IPS DF 4.7 (cell line): ENCODE results near the gene CMTM2.
"Not testable (repeated sequence)": the region's sequence is repeated elsewhere in the genome, so short reads cannot be mapped to it uniquely, and the experiment has no call there.

Experiments used
- DNase-seq: peaks from one replicate; pipeline ENCODE4 v3.0.0-alpha.2; 2013; ENCODE audit warnings: low spot score; ENCODE audit errors: extremely low read depth

Gene CMTM2

DNA sequence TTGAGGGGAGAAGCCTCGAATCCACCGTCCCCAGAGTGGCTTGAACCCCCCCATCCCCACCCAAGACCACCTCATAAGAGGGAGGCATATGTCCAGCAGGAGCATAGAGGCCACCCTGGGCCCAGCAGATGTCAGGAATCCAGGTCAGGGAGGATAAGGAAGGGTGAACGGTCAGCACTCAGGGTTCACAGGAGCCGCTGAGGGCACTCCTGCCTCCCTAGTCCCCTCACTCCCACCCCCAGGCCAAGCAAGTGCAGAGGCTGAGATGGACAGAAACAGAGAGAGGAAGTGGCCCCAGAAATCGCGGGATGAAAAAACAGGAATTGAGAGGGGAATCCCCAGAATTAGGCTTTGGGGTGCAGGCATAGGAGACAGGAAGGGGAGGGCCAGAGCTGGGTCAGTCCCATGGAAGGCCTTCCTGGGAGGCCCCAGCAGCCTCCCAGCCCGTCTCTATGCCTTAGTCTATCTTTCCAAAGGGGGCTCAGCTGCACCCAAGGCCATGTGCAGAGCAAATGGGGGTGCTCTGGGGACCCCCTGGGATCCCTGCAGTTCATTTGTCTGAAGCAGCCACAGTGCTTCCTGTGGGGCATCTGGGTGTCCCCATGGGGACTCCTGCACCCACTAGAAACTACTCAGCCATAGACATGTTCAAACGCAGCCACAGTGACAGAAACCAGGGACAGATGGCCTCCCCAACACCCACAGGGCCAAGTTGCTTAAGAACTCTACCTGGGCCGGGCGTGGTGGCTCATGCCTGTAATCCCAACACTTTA is 26.9 kb downstream of the CMTM2 start:
- no peak for DNase-seq

DNA sequence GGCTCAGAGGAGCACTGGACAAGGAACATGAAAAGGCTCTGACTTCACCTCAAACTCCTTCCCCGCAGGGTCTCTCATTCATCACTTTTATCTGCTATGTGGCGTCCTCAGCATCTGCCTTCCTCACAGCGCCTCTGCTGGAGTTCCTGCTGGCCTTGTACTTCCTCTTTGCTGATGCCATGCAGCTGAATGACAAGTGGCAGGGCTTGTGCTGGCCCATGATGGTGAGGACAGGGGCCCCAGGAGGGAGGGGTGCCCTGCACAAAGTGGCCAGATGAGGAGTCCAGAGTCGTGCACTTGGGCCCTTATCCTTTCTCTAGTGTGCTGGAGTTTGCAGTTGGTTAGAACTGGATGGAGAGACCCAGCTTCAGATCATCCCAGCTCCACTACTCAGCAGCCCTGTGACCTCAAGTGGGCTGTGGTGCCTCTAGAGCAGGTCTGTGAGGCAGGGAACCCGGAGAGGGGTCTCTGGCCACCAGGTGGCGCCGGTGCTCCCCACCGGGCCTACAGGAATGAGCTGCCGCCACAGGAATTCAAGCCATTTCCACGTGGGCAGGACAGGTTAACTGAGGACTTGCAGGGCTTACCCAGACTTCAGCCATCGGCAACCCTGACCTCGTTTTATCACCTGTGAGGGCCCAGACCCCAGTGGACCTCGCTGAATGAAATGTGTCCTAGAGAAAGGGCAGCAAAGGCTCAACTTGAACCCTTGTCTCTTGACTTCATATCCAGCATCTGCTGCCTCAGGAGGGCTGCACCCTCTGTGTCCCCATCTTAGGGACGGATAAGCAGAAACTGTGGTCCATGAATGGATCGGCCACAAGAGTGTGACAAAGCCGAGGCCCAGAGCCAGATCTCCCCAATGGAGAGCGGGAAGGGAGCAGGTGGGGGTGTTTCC is 29.2 kb downstream of the CMTM2 start:
- DNase-seq, result peak; percentile 91

DNA sequence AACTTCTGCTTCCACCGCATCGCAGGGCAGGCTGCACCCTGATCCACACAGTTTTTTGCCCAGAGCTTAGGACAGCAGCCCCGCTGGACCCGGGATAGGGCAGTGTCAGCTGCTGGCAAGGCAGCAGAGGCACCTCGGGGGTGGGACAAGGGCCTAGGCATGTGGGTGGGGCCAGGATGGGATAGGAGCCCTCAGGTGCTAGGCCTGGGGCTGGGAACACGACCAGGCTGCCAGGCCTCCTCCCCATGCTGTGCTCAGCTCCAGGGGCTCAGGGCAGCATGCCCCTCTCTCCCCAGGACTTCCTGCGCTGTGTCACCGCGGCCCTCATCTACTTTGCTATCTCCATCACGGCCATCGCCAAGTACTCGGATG is 29.9 kb downstream of the CMTM2 start:
- DNase-seq, result no peak

DNA sequence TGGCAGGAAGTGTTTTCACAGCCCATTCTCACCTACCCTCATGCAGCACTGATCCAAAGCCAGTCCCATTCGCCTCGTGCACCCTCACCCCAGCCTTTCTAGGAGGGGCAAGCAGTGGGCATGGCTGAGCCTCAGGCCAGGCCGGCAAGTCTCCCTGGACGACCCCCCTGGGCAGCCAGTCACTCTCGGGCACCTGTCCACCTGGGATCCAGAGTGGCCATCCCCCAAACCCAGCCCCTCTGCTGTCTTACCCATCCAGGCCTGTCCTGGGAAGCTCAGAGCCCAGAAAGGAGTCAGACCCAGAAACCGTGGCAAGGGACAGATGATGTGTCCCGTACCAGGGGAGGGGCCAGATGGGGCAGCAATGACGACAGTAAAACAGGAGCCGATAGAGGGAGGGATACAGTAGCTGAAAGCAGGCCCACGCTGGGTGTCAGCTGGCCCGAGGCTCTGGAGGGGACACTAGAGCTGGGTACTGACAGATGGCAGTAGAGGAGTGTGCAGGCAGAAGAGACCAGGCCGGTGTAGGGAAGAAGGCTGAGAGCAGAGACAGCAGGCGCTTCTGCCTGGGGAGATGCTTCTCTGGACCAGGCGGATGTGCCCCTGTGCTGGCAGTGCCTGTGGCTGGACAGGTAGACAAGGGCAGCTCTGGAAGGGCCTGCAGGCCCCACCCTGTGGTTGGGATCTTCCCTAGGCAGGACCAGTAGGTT is 31.0 kb downstream of the CMTM2 start:
- DNase-seq, result no peak

DNA sequence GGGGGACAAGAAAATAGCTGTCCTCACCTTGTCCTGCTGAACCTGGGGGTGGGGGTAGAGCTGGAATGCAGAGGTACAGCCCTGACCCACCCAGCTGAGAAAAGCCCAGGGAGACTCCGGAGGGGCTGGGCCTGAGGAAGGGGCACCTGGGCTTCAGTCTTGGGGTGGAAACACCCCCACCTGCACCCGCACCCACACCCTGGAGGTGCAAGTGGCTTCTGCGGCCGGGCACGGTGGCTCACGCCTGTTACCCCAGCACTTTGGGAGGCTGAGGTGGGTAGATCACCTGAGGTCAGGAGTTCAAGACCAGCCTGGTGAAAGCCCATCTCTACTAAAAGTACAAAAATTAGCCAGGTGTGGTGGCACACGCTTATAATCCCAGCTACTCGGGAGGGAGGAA is 32.6 kb downstream of the CMTM2 start:
- DNase-seq, result not testable (repeated sequence)

DNA sequence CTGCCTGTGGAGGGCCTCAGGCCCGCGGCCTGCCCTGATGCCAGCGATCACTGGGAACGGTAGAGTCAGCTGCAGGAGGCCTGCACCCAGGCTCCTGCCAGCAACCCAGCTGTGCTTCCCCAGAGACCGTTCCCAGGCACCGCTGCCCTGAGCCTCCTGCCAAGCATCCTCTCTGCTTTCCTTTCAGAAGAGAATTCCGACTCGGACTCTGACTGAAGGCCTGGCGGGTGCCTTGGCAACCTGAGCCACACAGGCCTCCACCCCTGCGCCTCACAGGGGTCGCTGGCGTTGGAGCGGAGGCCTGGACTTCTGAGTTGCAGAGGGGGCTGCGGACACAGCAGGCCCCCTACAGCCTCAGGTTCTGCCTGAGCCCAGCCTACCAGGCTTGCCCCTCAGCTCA is 33.2 kb downstream of the CMTM2 start:
- DNase-seq, result no peak

DNA sequence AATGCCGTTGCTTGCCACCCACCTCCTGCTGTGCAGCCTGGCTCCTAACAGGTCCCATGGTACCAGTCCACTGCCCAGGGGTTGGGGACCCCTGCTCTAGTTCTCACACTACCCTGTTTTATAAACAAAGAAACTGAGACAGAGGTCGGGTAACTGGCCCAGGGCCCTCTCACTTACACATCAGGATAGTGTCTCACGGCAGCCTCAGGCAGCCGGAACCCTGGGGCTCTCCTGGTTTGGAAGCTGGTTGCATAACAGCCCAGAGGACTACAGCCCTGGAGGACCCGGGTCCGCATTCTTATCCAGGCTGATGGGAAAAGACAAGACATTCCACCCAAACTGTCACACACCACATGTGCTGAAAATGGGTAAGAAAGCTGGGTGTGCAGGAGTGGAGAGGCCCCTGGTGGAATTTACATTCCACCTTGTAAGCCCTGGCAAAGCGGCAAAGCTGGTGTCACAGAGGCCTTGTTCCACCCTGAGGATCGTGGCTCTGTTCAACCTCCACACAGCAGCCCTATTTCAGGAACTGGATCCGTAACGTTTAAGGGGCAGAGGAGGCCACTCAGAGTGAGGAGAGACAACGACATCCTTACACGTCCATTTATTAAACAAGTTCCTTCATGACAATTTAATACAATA is 35.0 kb downstream of the CMTM2 start:
- no peak for DNase-seq

DNA sequence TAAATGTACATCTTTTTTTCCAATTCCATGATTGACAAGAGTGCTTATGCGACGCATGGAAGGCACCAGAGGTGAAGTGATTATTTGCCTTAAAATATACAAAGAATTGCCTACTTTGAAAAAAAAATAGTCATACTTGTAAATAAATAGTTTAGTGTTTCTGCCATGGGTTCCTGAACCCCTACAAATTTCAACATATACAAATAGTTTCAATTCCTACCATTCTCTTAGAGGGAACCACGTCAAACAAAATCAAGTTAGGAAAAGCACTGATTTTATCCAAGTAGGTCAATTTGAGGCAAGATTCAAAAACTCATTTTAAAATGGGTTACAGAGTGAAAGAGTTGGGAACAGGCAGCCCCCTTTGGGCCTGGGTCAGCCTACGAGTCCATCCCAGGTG is 36.9 kb downstream of the CMTM2 start:
- no peak for DNase-seq

DNA sequence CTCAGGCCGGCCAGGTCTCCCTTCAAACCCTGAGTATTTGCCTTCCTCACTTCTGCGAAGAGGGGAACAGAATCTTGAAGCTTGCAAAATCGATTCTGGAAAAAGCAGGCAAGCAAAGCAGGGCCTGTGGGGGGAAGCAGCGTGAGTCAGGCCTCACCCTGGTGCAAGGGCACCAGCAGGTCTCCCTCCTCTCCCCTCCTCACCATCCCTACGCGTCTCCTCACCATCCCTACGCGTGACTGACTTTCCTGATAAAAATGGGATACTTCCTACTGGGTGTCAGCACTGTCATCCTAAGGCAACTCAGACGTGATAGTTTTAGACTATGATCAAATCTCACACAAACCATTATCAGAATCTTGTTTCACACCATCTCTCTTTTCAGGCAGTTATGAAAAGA is 37.3 kb downstream of the CMTM2 start:
- DNase-seq, result no peak

DNA sequence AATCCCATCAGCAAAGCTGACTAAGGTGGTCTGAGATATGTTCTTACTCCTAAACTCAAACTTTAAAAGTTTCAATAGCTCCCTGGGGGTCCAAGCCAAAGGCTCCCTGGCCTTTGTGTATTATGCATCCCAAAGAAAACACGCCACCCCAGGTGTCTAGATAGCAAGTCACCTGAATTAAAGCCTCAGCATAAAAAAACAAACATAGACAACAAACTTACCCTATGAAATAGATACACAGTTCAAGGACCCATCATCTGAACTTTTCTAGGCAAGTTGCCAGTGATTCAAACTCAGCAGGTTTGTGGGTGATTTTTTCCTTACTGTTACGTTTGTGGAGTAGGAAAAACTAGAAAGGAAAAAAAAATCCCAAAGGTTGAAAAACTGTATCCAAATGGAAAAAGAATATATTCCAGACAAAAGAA is 37.8 kb downstream of the CMTM2 start:
- no peak for DNase-seq

DNA sequence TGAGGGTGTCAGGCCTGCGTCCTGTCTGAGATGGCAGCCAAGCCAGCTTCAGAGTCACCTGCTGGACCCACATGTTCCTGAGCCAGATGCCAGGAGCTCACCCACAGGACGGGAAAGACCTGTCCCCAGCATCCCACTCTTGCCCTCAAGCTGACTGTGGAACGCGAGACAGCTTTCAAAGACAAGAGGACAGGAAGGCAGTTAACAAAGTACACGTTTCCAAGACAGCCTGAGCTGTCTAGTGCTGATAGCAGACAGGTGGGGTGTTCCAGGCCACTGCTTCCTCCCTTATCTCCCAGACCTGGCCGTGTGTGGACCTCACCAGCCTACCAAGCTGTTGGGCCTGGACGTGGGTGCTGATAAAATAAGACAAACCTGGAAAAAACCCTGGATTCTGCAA is 38.5 kb downstream of the CMTM2 start:
- DNase-seq, result no peak

DNA sequence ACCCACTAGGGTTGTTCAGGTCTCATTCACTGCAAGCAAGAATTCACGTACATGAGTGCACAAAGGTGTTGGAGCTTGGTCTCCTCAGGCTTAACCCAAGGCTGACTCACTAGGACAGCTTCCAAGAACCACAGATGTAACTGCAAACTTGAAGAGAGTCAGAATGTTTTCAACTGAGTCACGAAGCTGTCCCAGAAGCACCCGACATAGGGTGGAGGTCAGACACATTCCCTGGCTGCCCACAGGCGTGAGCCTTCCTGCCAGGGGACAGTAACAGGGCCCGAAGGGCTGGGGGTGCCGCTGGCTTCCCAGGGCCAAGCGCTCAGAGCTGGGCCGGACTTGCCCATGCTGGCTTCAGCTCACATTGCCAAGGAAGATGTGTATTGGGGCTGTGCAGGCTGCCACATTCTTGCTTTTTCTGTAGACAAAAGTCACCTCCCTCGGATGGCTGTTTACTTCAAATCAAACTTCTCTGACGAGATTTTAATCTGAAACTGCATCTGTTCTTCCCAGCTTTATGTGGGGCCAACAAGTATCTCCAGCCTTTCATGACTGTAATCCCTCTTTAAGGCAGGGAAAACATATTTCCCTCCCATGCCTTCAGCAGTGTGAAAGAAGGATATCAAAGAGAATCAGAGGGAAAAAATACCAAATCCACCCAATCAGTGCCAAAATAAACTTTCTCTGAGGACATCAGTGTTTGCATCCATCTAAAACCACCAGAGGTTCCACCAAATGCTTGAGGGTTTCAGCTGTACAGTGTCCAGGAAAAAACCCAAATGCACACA is 39.5 kb downstream of the CMTM2 start:
- no peak for DNase-seq

DNA sequence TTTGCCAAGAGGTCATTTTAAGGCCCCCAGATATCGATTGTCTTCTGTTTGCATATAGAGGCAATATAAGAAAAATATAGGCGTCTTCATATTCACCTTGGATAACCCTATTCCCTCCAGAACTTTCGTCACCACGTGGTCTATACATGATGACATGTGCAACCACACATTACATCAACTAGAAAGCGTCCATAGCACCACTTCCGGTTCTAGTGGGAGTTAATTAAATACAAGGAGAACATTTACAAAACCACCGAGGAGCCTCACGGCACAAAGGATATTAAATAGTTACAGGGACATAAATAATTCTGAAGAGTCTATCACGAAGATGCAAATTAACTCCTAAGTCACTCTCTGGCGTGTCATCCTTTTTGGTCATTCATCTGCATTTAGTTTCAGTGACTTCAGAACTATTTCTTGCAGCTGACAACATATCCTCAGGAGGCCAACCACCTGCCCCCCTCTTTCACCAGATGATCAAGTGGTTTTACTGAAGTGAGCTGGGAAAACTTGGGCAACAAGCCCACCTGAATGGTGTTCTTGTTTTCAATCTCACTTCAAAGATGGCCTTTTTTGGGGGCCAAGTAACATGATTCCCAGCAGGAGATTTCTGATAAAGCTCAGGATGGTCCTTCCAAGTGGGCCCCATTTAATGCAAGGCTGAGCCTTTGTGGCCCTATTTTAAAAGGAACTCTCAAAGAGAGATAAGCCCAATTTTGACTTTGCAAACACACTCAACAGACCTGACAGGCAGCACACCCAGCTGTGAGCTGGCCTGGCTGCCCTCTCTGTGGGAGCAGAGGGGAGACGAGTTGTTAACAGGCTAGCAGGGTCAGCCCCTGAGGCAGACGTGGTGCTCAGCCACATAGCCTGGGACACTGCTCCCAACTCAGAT is 40.5 kb downstream of the CMTM2 start:
- no peak for DNase-seq

DNA sequence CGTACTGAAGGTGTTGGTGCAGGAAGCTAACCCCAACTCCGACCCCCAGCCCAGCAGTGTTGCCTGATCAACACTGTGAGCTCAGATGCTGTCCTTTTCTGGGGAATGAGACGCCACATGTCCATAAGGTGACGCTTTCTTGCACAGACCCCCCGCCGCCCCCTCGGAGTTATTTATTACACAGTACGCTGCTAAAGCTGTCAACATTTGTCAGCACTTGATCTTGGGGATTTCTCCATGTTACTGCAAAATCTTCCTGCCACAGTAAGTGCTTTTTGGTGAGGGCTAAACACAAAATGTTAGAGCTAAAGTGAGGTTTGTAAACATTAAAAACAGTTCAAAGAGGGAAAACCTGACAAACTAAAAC is 41.1 kb downstream of the CMTM2 start:
- no peak for DNase-seq

DNA sequence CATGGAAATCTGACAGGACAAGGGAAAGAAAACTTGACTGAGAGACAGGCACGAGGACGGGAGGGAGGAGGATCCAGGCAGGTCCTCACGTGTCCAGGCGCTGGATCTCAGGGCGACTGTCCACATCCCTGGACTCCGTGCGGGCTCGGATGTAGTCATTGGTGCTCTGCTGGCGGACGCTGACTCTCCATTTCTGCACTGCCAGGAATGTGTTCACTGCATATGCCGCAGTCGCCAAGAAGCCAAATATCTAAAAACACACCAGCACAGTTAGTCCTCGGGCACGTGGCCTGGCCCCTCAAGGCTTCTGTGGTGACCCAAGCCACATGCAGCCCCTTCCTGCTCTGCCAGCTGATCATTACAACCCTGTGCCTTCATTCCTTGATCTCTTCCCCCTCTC is 42.7 kb downstream of the CMTM2 start:
- no peak for DNase-seq

DNA sequence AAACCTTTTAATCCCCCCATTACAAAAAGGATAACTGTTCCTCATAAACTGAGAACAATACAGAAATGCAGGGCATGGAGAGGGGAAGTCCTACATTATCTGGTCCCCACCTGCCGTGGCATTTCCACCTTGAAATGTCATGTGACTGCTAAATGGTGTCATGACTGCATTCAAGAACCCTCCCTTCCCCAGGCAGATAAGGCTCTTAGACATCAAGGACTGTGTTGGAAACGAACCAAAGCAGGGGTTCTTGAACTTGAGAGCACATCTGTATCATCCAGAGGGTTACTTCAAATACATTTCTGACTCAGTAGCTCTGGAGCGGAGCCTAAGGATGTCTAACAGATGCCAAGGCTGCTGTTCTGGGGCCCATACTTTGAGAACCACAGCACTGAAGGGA is 43.6 kb downstream of the CMTM2 start:
- no peak for DNase-seq

DNA sequence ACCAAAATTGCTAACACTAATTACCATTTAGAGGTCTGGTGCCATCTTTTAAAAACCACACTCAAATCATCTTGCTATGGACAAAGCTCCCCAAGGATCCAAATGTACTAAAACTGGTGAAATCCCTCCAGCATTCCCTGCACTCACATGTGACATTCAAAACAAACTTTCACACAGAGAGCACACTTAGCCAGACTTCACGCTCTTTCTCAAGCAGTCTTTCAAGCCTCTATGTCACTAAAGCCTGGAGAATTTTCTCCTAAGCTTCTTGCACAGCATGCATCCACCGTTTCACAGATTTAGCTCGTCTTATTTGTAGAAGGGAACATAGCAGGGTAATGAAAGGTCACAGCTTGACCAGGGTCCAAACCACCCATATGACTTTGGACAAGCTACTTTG is 44.5 kb downstream of the CMTM2 start:
- DNase-seq, result no peak

DNA sequence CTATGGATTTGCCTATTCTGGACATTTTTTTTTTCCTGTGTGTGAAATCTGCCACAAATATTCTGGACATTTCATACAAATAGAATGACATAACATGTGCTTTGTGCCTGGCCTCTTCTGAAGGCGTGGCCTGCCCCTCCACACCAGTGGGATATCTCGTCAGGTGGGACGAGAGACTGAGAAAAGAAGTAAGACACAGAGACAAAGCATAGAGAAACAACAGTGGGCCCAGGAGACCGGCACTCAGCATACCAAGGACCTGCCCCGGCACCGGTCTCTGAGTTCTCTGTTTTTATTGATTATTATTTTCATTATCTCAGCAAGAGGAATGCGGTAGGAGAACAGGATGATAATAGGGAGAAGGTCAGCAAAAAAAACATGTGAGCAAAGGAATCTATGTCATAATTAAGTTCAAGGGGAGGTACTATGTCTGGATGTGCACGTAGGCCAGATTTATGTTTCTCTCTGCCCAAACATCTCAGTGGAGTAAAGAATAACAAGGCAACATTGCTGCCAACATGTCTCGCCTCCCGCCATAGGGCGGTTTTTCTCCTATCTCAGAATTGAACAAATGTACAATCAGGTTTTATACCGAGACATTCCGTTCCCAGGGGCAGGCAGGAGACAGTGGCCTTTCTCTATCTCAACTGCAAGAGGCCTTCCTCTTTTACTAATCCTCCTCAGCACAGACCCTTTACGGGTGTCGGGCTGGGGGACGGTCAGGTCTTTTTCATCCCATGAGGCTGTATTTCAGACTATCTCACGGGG is 48.5 kb downstream of the CMTM2 start:
- DNase-seq, result not testable (repeated sequence)

DNA sequence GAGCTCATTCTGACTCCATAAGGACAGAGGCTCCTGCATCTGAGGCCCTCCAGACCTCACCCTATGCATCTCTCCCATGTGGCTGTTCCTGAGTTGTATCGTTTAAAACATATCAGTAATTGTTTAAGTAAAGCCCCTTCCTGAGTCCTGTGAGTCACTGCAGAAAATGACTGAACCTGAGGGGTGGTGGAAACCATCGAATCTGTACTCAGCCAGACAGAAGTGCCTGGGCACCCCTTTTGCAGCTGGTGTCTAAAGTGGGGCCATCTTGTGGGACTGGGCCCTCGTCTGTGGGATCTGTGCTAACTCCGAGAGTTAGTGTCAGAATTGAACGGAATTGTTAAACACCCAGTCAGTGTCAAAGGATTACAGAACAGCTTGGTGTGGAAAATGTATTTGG is 50.6 kb downstream of the CMTM2 start:
- DNase-seq, result no peak
